ENCODE measurements around the gene CATSPER2.
"Not testable (repeated sequence)": the region's sequence is repeated elsewhere in the genome, so short reads cannot be mapped to it uniquely, and the experiment has no call there.

- not testable (repeated sequence) for TF ChIP-seq CTCF, POLR2AphosphoS5, POLR2A (IDR thresholded peaks at IDR 0.05)
Observed at GRCh38 chr15:43693148-43694022, 44.7 kb upstream of the CATSPER2 start, which contains the start of gene CKMT1A.

Data from transverse colon (tissue), 4 donors.